Activated CD8-positive, alpha-beta memory T cell treated with anti-CD3 and anti-CD28 coated beads, Interleukin-2, amount 10 ng/mL, durations not matched to agents 7 days and 5 days (primary cell): ENCODE measurements around the gene TTLL11. TPM values are rescaled to one million over a fixed set of nuclear protein-coding genes. Genes with fewer than 3 reads are reported as not detected.

Experiments
- ATAC-seq: fragments of 150-1000 bp; cut with Tn5 transposase; one replicate; pipeline ENCODE4 v1.10.0; 2021; ENCODE audit warnings: moderate library complexity
- CTCF ChIA-PET: fragments of 350-600 bp; sonication (Branson Sonifier 250); formaldehyde crosslinking; loops from one replicate; lab custom pipeline; 2021; ENCODE audit warnings: antibody characterized with exemption; lab: Charles Lee
- DNase-seq: peaks from one replicate; pipeline ENCODE4 v3.0.0-alpha.2; 2020
- H3K27ac Mint-ChIP-seq: one replicate; pipeline ENCODE4 v1.8.0; 2021; ENCODE audit warnings: mild to moderate bottlenecking, mixed read lengths
- H3K27me3 Mint-ChIP-seq: one replicate; pipeline ENCODE4 v1.8.0; 2021; ENCODE audit warnings: mixed read lengths
- H3K36me3 Mint-ChIP-seq: one replicate; pipeline ENCODE4 v1.8.0; 2021; ENCODE audit warnings: mild to moderate bottlenecking, mixed read lengths
- H3K4me1 Mint-ChIP-seq: one replicate; pipeline ENCODE4 v1.8.0; 2021; ENCODE audit warnings: mixed read lengths
- H3K4me3 Mint-ChIP-seq: one replicate; pipeline ENCODE4 v1.8.0; 2021; ENCODE audit warnings: mild to moderate bottlenecking, moderate library complexity, mixed read lengths
- H3K9me3 Mint-ChIP-seq: one replicate; pipeline ENCODE4 v1.8.0; 2022; ENCODE audit warnings: low read depth, mixed read lengths
- microRNA-seq: library from miRNA; unstranded; fragments of <30 nt; microRNA quantifications from one replicate; pipeline ENCODE4 v1.2.0, GENCODE V29; 2022
- total RNA-seq, 2 experiments: library from RNA; stranded (reverse); gene quantifications; one replicate each; pipeline ENCODE4 v1.2.3, GENCODE V29; 2021

The TTLL11 gene
- total RNA-seq, 2 experiments from 2014 or later = 2.2 to 2.5 TPM

GRCh38 chr9:121774715-121775613 lies 318.1 kb downstream of the TTLL11 start:
- H3K9me3 Mint-ChIP-seq = no peaks in the 10 kb centered on the region
- peaks cover 14% of the 10 kb centered on the region for H3K27me3 Mint-ChIP-seq
- DNase-seq (no peak), ATAC-seq (no peak)
- CTCF ChIA-PET = no interaction called here
- no peak overlapping the region for H3K27ac Mint-ChIP-seq
- H3K4me1 Mint-ChIP-seq = no peaks in the 10 kb centered on the region
- H3K36me3 Mint-ChIP-seq = no peaks in the 10 kb centered on the region
- H3K4me3 Mint-ChIP-seq = no peak overlapping the region

- no peaks in the 10 kb centered on the region for H3K4me1 Mint-ChIP-seq
- peaks cover 6% of the 10 kb centered on the region for H3K27me3 Mint-ChIP-seq
- no peaks in the 10 kb centered on the region for H3K9me3 Mint-ChIP-seq
- H3K4me3 Mint-ChIP-seq = no peak overlapping the region
- ATAC-seq (no peak), DNase-seq (no peak)
- H3K36me3 Mint-ChIP-seq = no peaks in the 10 kb centered on the region
- no peak overlapping the region for H3K27ac Mint-ChIP-seq
- CTCF ChIA-PET = no interaction called here
These were observed 319.0 kb downstream of the TTLL11 start for GRCh38 chr9:121773954-121774714.

- H3K27me3 Mint-ChIP-seq = peaks cover 1% of the 10 kb centered on the region
- CTCF ChIA-PET = no interaction called here
- no peak for DNase-seq
- ATAC-seq = no peak
- no peaks in the 10 kb centered on the region for H3K4me1 Mint-ChIP-seq
- H3K27ac Mint-ChIP-seq = no peak overlapping the region
- no peaks in the 10 kb centered on the region for H3K36me3 Mint-ChIP-seq
- no peak overlapping the region for H3K4me3 Mint-ChIP-seq
- no peaks in the 10 kb centered on the region for H3K9me3 Mint-ChIP-seq
These were observed 319.7 kb downstream of the TTLL11 start for GRCh38 chr9:121773286-121773953.

GRCh38 chr9:121772600-121773285 lies 320.4 kb downstream of the TTLL11 start:
- CTCF ChIA-PET = no interaction called here
- H3K9me3 Mint-ChIP-seq = no peaks in the 10 kb centered on the region
- H3K4me1 Mint-ChIP-seq = no peaks in the 10 kb centered on the region
- no peak for DNase-seq
- ATAC-seq = no peak
- H3K4me3 Mint-ChIP-seq = no peak overlapping the region
- no peaks in the 10 kb centered on the region for H3K27me3 Mint-ChIP-seq
- no peak overlapping the region for H3K27ac Mint-ChIP-seq
- H3K36me3 Mint-ChIP-seq = no peaks in the 10 kb centered on the region

Small RNA genes within 50 kb of the gene (microRNA-seq; reads per million reads assigned to microRNA genes)
- not detected for gene MIR4478

Other genes starting within 250 kb of the TTLL11 start
- 10 to 100 TPM; 36.4 to 49.1 TPM for gene NDUFA8, start 66.5 kb upstream of the TTLL11 start, total RNA-seq
- gene MORN5, start 66.6 kb upstream of the TTLL11 start, total RNA-seq = not detected
- gene LHX6, start 135.6 kb upstream of the TTLL11 start, total RNA-seq = not detected
- 10 to 100 TPM; 23.8 to 24.4 TPM for gene RBM18, start 171.5 kb upstream of the TTLL11 start, total RNA-seq
- 10 to 100 TPM; 27.9 to 39.5 TPM for gene MRRF, start 171.6 kb upstream of the TTLL11 start, total RNA-seq